HG03521 (cell line): ENCODE measurements around the gene NAPA.

Experiments used
- ATAC-seq: cut with Tn5 transposase; IDR thresholded peaks from one replicate; pipeline ENCODE4 v1.9.1; 2021; ENCODE audit warnings: mild to moderate bottlenecking, moderate library complexity; ENCODE audit not compliant: unreplicated experiment

Gene NAPA

GRCh38 chr19:47523473-47523872 is 8.6 kb upstream of the NAPA start:
- no peak for ATAC-seq

- ATAC-seq = no peak
Observed at GRCh38 chr19:47521473-47522180, 6.8 kb upstream of the NAPA start.

- ATAC-seq = no peak
Observed at GRCh38 chr19:47520839-47521238, 6.0 kb upstream of the NAPA start.

- ATAC-seq = no peak
Observed at GRCh38 chr19:47520343-47520806, 5.5 kb upstream of the NAPA start.

GRCh38 chr19:47518854-47519253 is 4.0 kb upstream of the NAPA start:
- ATAC-seq = no peak

- ATAC-seq = no peak
Observed at GRCh38 chr19:47518139-47518538, 3.3 kb upstream of the NAPA start.

GRCh38 chr19:47514151-47514868 is 553 bp downstream of the NAPA start:
- ATAC-seq = peak; percentile 0

GRCh38 chr19:47512948-47513319 is 1.9 kb downstream of the NAPA start:
- ATAC-seq = no peak

GRCh38 chr19:47512183-47512947 is 2.5 kb downstream of the NAPA start:
- no peak for ATAC-seq

GRCh38 chr19:47511681-47512080 is 3.2 kb downstream of the NAPA start:
- ATAC-seq = no peak

- no peak for ATAC-seq
Observed at GRCh38 chr19:47511128-47511517, 3.7 kb downstream of the NAPA start.

- no peak for ATAC-seq
Observed at GRCh38 chr19:47510516-47511127, 4.2 kb downstream of the NAPA start.

GRCh38 chr19:47509973-47510372 is 4.9 kb downstream of the NAPA start:
- no peak for ATAC-seq

GRCh38 chr19:47509170-47509847 is 5.6 kb downstream of the NAPA start:
- no peak for ATAC-seq

GRCh38 chr19:47508721-47509120 is 6.1 kb downstream of the NAPA start:
- no peak for ATAC-seq

- no peak for ATAC-seq
Observed at GRCh38 chr19:47507924-47508553, 6.8 kb downstream of the NAPA start.

- no peak for ATAC-seq
Observed at GRCh38 chr19:47507012-47507411, 7.9 kb downstream of the NAPA start.

GRCh38 chr19:47506459-47506858 is 8.4 kb downstream of the NAPA start:
- ATAC-seq = no peak

- ATAC-seq = no peak
Observed at GRCh38 chr19:47505506-47505905, 9.4 kb downstream of the NAPA start.

GRCh38 chr19:47503826-47504150 is 11.1 kb downstream of the NAPA start:
- ATAC-seq = no peak
